Hematopoietic multipotent progenitor cell treated with erythropoietin and hydrocortisone succinate and interleukin-3 and kit ligand, for 17 days (in vitro differentiated cells): ENCODE measurements around the gene SRI.
A peak's percentile ranks its signal among the peaks of the same experiment; 100 is the strongest.
"Not testable (repeated sequence)": the region's sequence is repeated elsewhere in the genome, so short reads cannot be mapped to it uniquely, and the experiment has no call there.

ENCODE experiments used
- DNase-seq: peaks from one replicate; pipeline ENCODE4 v3.0.0-alpha.2; 2015; ENCODE audit warnings: low spot score

The SRI gene, protein sequence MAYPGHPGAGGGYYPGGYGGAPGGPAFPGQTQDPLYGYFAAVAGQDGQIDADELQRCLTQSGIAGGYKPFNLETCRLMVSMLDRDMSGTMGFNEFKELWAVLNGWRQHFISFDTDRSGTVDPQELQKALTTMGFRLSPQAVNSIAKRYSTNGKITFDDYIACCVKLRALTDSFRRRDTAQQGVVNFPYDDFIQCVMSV

DNA sequence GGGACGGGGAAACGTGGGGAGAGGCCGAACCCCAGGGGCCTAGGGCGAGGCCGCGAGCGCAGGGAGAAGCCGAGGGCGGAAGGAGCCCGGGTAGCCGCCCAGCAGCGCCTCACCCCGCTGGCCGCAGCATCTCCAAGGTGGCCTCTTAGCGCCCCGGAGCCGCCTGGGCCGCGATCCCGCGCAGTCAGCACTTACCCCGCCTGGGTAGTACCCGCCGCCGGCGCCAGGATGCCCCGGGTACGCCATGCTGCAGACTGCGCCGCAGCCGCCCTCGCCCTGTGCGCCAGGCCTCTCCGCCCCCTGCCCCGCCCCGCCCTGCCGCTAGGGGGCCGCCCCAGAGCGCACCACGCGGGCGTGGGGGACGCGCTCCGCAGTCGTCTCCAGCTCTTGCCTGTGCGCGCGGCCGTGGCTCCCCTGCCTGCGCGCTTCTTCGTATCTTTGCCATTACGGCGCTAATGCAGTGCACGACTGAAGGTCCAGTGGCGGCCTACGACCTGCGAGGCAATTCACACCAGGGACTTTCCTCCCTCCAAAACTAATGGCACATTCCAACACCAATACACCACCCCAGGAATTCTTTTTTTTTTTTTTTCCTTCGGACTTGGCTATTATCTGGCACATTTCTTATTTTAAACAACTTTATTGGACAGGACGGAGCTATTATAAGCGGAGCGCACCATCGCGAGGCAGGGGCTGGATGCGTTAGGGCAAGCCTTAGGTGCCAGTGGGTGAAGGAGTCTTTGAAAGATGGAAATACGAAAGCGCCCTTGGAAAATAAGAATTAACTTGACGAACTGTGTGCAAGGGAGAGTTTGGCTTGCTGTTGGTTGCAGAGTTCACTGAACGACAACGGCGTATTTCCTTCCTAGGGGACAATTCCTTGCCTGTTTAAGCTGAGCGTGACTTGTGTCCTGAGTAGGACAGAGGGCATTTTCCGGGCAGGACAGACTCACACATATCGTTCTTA is at the start of gene SRI:
TSS of gene SRI (minus strand) at position 258 of the 967 bp plus-strand sequence. CDS start at position 246, 12 bp downstream.
- peak; percentile 86 for DNase-seq

DNA sequence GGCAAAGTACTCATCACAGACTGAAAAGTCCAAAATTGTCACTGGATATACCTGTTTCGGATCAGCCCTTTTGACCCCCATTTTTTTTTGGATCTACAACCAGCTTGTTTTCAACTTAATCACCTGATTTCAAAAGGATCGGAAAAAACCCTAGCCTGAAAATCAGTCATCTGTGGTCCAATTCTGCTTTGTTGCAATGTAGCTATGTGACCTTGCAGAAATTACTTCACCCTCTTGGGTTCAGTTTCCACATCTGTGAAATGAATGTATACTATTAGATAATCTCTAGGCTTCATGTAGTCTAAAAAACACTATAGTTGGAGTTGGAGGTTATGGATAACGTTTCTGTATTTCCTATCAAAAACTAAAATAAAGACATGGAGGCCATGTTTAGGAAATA is 49.7 kb upstream of the SRI start:
- no peak for DNase-seq

DNA sequence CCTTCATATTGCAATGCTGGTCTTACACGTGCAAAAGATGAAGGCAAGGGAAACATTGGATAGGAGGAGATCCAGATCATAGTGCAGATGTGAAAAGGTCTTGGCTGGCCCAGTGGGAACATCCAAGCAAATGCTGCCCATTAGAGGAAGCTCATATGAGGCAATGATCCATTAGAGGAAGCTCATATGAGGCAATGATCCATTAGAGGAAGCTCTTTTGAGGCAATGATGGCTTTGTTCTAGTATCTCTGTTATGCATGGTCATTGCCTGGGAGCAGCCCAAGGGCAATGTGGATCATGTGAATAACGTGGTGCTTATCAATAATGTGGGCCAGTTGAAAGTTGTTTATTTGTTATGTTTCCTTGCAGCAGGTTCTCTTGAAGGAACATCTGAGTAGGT is 49.0 kb upstream of the SRI start:
- no peak for DNase-seq

DNA sequence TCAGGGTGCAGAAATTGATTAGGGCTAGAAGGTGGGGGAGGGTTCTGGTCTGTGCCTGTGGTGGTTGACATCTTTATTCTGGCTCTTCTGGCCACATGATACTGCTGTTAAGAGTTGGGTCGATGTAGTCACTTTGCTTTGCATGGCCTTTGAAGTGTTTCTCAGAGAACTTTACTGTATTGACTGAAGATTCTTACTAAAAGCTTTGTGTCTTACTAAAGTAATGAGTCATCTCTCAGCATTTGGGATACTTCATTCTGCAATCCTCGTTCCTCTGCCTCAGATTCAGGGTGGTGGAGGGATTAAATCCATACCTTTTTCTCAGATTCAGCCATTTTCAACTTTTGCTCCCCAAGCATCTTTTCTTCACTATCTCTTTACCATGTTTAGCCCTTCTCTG is 48.2 kb upstream of the SRI start:
- no peak for DNase-seq

DNA sequence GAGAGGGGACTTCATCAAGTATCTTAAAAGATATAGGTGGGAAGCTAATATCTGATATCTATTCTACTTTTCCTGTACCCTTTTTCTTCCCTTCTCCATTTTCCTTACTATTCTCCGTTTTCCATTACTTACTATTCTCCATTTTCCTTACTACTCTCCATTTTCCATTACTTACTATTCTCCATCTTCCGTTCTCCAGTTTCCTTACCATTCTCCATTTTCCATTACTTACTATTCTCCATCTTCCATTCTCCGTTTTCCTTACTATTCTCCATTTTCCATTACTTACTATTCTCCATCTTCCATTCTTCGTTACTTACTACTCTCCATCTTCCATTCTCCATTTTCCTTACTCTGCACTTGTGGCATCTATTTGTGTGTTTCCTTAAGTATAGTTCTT is 47.6 kb upstream of the SRI start:
- no peak for DNase-seq

DNA sequence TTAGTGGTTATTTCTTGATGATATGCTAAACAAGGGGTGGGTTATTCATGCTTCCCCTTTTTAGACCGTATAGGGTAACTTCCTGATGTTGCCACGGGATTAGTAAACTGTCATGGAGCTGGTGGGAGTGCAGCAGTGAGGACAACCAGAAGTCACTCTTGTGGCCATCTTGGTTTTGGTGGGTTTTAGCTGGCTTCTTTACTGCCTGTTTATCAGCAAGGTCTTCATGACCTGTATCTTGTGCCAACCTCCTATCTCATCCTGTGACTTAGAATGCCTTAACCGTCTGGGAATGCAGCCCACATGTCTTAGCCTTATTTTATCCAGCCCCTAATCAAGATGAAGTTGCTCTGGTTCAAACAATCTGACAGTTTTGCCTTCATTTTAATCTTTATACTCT is 45.1 kb upstream of the SRI start:
- not testable (repeated sequence) for DNase-seq

DNA sequence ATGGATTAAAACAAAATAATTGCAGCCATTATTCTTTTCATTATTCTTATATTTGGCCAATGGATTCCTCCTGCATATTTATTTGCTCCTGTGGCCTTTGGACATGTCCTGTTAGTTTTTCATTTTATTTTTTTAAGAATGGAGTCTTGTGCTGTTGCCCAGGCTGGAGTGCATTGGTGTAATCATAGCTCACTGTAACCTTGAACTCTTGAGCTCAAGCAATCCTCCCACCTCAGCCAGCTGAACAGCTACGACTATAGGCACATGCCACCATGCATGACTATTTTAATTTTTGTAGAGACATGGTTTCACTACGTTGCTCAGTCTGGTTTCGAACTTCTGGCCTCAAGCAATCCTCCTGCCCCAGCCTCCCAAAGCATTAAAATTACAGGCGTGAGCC is 42.7 kb upstream of the SRI start:
- DNase-seq: no peak

DNA sequence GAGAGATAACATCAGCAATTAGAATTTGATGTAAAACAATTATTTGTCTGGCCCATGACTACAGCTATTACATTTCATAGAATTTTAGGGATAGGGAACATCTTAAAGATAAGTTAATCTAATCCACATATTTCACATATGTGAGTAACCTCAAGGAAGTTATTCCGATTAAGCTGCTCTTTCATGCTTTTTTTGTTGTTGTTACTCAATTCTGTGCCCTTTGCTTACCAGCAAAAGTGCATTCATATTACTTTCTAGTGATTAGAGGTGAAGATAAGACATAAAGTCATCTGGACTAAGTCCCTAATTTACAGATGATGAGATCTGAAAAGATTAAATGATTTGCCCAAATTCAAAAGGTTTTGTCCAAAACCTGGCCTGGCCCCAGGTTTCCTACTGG is 40.9 kb upstream of the SRI start:
- DNase-seq: no peak

DNA sequence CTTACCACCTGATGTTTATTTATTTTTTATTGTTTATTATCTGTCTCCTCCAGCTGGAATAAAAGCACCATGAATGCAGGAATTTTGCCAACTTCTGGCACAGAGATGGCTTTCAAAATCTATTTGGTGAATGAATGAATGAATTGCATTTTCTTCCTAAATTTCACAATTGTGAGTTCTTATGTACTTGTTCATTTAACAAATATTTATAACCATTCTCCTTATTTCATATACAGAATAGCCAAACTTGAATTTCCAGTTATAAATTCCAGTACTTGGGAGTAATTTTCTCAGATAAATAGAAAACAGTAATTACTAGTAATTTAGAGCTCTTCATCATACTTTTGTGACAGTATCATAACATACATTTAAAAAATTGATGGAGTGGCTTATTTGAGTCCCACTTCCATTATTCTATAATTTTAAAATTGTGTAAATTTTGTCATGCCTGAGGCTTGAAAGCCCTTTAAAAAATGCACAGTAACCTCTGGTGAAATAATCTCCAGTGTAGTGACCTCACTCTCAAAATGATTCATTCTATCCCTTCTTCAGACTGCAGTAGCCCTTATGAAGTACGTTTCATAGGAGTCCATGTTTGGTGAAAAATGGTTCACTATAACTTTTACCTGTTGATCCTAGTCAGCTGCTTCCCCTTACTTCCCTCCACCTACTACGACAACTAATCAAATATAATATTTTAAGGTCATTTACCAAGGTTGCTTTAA is 40.0 kb upstream of the SRI start:
- DNase-seq: no peak

DNA sequence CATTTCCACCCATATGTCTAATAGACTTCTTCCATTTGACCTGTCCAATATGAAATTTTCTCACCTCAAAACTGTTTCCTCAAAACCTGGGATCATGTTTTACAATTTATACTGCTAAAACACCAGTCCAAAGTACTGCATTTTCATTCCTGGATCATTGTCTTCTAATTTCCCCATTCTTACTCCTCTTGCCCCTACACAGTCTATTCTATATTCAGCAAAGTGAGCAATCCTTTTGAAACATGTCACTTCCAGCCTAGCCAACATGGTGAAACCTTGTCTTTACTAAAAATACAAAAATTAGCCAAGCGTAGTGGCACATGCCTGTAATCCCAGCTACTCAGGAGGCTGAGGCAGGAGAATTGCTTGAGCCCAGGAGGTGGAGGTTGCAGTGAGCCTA is 38.5 kb upstream of the SRI start:
- DNase-seq: not testable (repeated sequence)

DNA sequence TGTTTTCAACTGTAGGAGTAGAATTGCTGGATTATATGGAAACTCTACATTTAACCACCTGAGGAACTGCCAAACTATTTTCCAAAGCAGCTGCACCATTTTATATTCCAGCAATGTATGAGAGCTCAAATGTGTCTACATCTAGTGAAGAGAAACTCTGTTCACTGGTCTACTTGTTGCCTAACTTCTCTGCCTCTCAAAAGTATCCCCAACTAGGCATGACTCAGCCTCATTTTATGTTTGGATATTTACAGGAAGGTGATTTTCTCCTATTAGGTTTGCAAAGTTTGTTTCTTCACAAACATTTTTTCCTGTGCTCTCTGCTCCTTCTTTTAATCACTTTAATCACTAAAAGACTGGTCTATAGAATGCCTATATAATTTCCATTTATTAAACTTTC is 37.1 kb upstream of the SRI start:
- no peak for DNase-seq

DNA sequence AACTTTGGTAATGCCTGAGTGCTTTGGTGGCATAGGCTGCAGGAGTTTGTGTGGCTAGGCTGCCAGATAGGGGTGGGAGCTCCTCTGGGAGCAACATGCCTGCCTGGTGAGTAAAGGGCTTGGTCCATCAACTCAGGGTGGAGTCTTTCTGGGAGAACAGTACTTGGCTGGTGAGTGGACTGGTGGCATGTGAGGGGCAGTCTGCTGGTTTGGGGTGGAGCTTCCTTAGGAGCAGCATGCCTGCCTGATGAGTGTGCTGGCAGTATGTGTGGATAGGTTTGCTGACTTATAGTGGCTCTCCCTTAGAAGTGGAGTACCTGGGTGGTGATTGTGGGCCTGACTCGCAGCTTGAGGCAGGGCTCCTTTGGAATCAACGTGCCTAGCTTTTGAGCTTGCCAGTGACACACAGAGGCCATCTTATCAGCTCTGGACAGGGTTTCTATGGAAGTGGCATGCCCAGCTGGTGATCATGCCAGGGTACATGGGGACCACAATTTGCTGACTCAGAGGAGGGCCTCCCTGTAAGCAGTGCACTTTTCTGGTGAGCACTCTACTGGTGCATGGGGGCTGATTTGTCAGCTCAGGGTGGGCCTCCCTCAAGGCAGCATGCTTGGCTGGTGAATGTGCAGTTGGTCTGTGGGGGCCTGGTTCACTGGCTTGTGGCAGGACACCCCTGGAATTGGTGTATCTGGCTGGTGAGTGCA is 35.0 kb upstream of the SRI start:
- no peak for DNase-seq

DNA sequence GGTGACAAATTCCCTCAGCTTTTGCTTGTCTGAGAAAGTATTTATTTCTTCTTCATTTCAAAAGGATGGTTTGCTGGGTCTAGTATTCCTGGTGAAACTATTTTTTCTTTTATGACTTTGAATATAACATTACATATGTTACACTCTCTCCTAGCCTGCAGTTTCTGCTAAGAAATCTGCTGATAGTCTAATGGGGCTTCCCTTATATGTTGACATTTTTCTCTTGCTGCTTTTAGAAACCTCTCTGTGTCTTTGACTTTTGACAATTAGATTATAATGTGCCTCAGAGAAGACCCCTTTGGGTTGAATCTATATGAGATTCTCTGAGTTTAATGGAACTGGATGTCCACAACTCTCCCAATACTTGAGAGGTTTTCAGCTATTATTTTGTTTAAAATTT is 33.8 kb upstream of the SRI start:
- no peak for DNase-seq

DNA sequence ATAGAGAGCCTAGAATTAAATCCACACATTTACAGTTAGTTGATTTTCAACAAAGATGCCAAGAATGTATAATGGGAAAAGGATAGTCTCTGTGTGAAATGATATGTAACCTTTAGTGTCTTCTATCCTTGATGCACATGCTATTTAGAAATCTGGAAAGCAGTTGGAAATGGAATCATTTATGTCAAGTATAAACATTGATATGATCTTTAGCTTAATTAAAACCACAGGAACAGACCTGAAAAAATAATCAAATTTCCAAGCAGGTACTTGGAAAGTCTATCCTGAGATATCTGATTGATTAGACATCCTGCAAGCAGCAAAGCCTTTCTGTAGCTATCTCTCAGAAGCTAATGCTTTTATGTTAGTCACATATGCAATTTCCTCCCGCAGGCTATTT is 24.4 kb upstream of the SRI start:
- DNase-seq: no peak

DNA sequence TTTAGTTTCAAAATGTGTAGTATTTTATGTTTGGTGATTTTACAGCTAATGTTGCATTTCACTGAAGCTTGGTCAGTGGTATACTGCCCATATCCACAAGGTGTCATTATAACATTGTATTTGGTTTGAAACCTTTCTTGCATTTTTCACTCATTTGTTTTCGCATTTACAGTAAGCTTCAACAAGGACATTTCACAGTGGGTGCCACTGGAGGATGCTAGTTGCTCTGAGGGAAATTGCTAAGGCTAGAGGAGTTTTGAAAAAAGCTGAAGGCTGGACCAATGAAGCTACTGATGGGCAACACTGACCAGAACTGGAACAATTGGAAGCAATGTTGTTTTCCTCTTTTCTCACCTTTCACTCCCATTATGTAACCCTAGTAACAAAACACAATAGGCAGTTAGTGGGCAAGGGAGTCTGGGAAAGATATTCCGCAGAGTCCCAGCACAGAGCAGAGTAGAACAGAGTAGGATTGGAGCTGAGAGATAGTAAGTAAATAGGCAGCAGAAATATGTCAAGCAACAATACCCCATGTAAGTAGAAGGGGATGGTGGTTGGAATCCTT is 23.6 kb upstream of the SRI start:
- DNase-seq: peak; percentile 9

DNA sequence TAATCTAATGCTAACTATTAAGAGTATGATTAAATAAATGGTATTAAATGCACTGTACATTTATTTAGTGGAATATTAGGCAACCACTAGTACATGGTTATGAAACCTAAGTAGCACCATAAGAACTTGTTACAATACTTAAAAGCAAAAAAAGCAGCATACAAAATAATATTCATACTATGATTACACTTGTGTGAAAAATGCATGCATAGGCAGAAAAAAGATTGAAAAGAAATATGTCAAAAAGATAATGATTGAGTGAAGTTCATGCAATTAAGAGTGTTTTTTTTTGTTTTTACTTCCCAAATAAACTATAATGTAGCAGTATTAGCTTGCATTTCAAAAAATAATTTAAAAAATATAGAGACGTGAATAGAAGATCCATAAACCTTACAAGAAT is 20.0 kb upstream of the SRI start:
- DNase-seq: no peak

DNA sequence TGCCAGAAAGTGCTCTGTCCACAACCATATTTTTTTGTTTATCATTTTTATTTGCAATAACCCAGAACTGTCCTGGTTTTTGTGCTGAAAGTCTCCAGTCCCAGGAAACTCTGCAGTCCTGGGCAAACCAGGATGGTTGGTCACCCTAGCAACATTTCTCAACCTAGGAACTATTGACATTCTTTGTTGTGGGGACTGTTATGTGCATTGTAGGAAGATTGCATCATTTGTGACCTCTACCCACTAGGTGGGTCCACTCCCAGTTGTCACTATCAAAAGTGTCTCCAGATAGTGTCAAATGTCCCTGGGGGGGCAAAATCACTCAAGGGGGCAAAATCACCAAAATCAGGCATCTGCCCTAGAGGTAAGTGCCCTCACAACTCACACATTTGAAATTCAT is 14.0 kb upstream of the SRI start:
- DNase-seq: no peak

DNA sequence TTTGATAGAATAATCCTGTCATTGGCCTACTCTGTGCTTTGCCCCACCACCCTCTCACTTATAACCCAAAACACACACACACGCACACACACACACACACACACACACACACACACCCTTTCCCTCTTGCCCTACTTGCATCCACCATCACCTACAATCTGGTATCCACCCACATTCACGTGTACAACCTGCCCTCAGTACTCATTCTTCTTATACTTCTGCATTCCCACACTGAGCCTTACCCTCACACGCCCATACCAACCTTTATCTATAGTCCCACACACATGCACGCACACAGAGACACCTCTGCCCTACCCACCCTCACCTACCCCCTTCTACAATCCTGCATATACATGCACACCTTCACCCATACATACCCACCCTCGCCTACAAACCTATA is 10.8 kb upstream of the SRI start:
- DNase-seq: no peak

DNA sequence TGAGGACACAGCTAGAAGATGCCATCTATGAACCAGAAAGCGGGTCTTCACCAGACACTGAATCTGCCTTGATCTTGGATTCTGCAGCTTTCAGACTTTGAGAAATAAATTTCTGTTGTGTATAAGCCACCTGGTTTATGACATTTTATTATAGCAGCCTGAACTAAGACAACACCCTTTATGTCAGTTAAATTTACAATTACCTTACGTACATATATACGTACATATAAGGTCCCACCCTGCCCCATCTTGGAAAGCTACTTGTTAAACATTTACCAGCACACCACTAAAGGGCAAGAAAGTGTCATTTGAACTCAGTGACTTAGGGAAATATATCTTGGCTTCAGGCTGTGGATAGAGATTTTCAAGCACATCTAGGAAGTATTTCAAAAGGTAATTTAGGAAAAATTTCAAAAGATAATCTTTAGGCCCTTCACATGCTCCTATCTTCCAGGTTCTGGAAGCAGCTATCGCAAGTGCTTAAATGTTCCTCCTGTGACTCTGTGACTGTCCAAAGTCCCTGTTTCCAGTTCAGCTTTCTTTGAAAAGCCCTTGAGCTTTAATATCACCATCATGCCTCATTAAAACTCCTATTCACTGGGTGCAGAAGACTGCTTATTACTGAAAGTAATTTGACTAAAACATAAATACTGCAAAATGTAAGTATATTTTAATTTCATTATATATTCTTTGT is 9.6 kb upstream of the SRI start:
- DNase-seq: no peak

DNA sequence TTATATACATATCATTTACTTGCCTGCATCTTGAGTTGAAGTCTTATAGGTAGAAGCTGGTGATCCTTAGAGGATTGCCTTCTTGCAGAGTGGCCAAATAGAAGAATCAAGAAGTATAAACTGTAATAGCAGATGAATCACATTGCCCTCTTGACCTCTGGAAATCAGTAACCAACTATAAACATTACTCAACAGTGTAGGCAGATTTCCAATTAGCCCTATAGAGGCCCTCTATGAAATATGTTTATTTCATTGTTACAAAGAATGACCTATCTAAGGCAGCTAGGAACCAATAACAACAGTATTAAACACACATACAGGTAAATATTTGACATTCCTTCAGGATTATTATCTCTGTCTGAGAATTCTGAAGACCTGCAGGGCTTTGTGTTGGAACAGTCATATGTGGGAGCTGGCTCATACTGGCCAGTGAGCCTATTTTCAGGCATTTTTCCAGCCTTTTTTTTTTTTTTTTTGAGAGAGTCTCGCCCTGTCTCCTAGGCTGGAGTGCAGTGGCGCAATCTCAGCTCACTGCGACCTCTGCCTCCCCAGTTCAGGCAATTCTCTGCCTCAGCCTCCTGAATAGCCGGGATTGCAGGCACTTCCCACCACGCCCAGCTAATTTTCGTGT is 7.2 kb upstream of the SRI start:
- DNase-seq: no peak

DNA sequence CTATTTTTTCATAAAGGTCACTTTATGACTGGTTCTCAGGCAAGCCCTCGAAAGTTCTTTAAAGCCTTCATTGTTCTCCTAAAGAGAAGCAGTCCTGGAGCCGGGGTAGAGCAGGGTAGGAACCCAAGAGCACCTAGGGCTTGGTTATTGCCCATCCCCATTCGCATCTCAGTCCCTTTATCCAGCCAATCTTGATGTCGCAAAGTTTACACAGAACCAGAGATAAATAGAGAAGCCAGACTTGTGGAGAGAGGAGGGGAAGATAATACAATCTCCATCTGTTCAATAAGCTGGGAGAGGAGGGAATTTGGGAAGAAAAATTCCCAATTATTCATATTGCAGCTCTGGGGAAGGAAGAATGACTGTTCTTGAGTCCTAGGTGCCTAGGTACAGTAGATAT is 6.4 kb upstream of the SRI start:
- DNase-seq: no peak
